Kidney epithelial cell (primary cell): Measurements from ENCODE around the gene ACTG1. TPM values are rescaled to one million over a fixed set of nuclear protein-coding genes. Genes with fewer than 3 reads are reported as not detected.
A peak's percentile ranks its signal among the peaks of the same experiment; 100 is the strongest.

Experiments used
- DNase-seq: peaks from one replicate; pipeline ENCODE4 v3.0.0-alpha.2; 2010; ENCODE audit warnings: low read depth
- H3K27me3 ChIP-seq: 2 replicates; pipeline ENCODE4 v1.6.0; 2011; ENCODE audit warnings: low read length; ENCODE audit not compliant: control insufficient read depth, insufficient read depth
- H3K36me3 ChIP-seq: 2 replicates; pipeline ENCODE4 v1.5.1; 2011; ENCODE audit warnings: low read length; ENCODE audit not compliant: control insufficient read depth, insufficient read depth
- H3K4me3 ChIP-seq: 2 replicates; pipeline ENCODE4 v1.5.1; 2011; ENCODE audit warnings: low read depth, mild to moderate bottlenecking, control low read depth, low read length
- CTCF ChIP-seq: IDR thresholded peaks from 2 replicates; pipeline ENCODE4 v1.5.1; 2011; ENCODE audit warnings: mild to moderate bottlenecking, moderate library complexity, low read length, control low read depth, inconsistent platforms; ENCODE audit not compliant: insufficient read depth, poor library complexity, severe bottlenecking
- total RNA-seq: library from RNA; depleted of rRNA; stranded (reverse); fragments of >200 nt; gene quantifications from 2 replicates; pipeline ENCODE4 v1.2.3, GENCODE V29; 2015

Gene ACTG1
- total RNA-seq, 1 donor from 2014 or later = 9,424 TPM

- no peak for TF ChIP-seq CTCF
- Histone ChIP-seq H3K4me3 (no peak overlapping the region), H3K36me3 (no peaks in the 10 kb centered on the region), H3K27me3 (peaks cover 34% of the 10 kb centered on the region)
- DNase-seq = no peak
Observed at GRCh38 chr17:81524865-81525159, 12.2 kb upstream of the ACTG1 start.

- H3K27me3 ChIP-seq = peaks cover 29% of the 10 kb centered on the region
- TF ChIP-seq CTCF = no peak
- no peak overlapping the region for H3K4me3 ChIP-seq
- no peaks in the 10 kb centered on the region for H3K36me3 ChIP-seq
- no peak for DNase-seq
Observed at GRCh38 chr17:81524039-81524864, 11.7 kb upstream of the ACTG1 start.

- Histone ChIP-seq H3K36me3 (no peaks in the 10 kb centered on the region), H3K27me3 (peaks cover 22% of the 10 kb centered on the region), H3K4me3 (no peak overlapping the region)
- DNase-seq = no peak
- no peak for TF ChIP-seq CTCF
Observed at GRCh38 chr17:81523402-81524038, 10.9 kb upstream of the ACTG1 start.

GRCh38 chr17:81522491-81523401, 10.1 kb upstream of the ACTG1 start:
- no peak overlapping the region for H3K4me3 ChIP-seq
- H3K36me3 ChIP-seq = no peaks in the 10 kb centered on the region
- TF ChIP-seq CTCF = peak; percentile 68
- peaks cover 14% of the 10 kb centered on the region for H3K27me3 ChIP-seq
- no peak for DNase-seq

- Histone ChIP-seq H3K36me3 (no peaks in the 10 kb centered on the region), H3K27me3 (no peaks in the 10 kb centered on the region), H3K4me3 (no peak overlapping the region)
- no peak for TF ChIP-seq CTCF
- no peak for DNase-seq
Observed at GRCh38 chr17:81520021-81520901, 7.7 kb upstream of the ACTG1 start.
